MM.1S (cell line): ENCODE data around the gene SRRM4.

Experiments used
- DNase-seq: peaks from one replicate; pipeline ENCODE4 v3.0.0-alpha.2; 2015
- H2AFZ ChIP-seq: fragments of 300-600 bp; sonication (generic); 2 replicates; pipeline ENCODE4 v1.6.0; 2016; ENCODE audit warnings: antibody characterized with exemption, low read length
- H3F3A ChIP-seq: fragments of 300-600 bp; sonication (generic); 2 replicates; pipeline ENCODE4 v1.6.1; 2016; ENCODE audit warnings: mild to moderate bottlenecking, antibody characterized with exemption, low read length, moderate library complexity, mixed read lengths; ENCODE audit not compliant: insufficient read depth
- H3K27ac ChIP-seq: fragments of 300-600 bp; sonication (generic); 2 replicates; pipeline ENCODE4 v1.5.1; 2016; ENCODE audit warnings: mild to moderate bottlenecking, low read length
- H3K27me3 ChIP-seq: fragments of 300-600 bp; sonication (generic); replicated peaks from 2 replicates; pipeline ENCODE4 v1.6.0; 2016; ENCODE audit warnings: low read length; ENCODE audit not compliant: insufficient read depth
- H3K36me3 ChIP-seq: fragments of 300-600 bp; sonication (generic); replicated peaks from 2 replicates; pipeline ENCODE4 v1.6.1; 2016; ENCODE audit warnings: mild to moderate bottlenecking, low read length, mixed read lengths; ENCODE audit not compliant: insufficient read depth
- H3K4me1 ChIP-seq: fragments of 300-600 bp; sonication (generic); 2 replicates; pipeline ENCODE4 v1.6.1; 2016; ENCODE audit warnings: low read length, mixed read lengths
- H3K4me2 ChIP-seq: fragments of 300-600 bp; sonication (generic); 2 replicates; pipeline ENCODE4 v1.6.0; 2016; ENCODE audit warnings: low read depth, low read length
- H3K4me3 ChIP-seq: fragments of 300-600 bp; sonication (generic); 2 replicates; pipeline ENCODE4 v1.5.1; 2016; ENCODE audit warnings: low read length, mixed read lengths
- H3K79me2 ChIP-seq: fragments of 300-600 bp; sonication (generic); 2 replicates; pipeline ENCODE4 v1.6.1; 2016; ENCODE audit warnings: mixed run types, low read length, mixed read lengths
- H3K9ac ChIP-seq: fragments of 300-600 bp; sonication (generic); 2 replicates; pipeline ENCODE4 v1.6.1; 2016; ENCODE audit warnings: low read length, mixed read lengths
- H3K9me2 ChIP-seq: fragments of 300-600 bp; sonication (generic); replicated peaks from 2 replicates; pipeline ENCODE4 v1.6.1; 2016; ENCODE audit warnings: mild to moderate bottlenecking, low read length, mixed read lengths; ENCODE audit not compliant: insufficient read depth
- H3K9me3 ChIP-seq: fragments of 300-600 bp; sonication (generic); replicated peaks from 2 replicates; pipeline ENCODE4 v1.6.1; 2016; ENCODE audit warnings: mild to moderate bottlenecking, low read length, mixed read lengths; ENCODE audit not compliant: insufficient read depth
- H4K20me1 ChIP-seq: fragments of 300-600 bp; sonication (generic); 2 replicates; pipeline ENCODE4 v1.6.1; 2016; ENCODE audit warnings: mild to moderate bottlenecking, low read length, moderate library complexity, mixed read lengths; ENCODE audit not compliant: insufficient read depth
- CTCF ChIP-seq: fragments of 300-600 bp; sonication (generic); IDR thresholded peaks from 2 replicates; pipeline ENCODE4 v1.5.1; 2016; ENCODE audit warnings: antibody characterized with exemption, low read length, mixed read lengths
- EZH2 ChIP-seq: fragments of 300-600 bp; sonication (generic); optimal IDR thresholded peaks from 2 replicates; pipeline ENCODE3; 2017; ENCODE audit warnings: low read depth, mild to moderate bottlenecking, antibody characterized with exemption, low read length, mixed read lengths
- EZH2phosphoT487 ChIP-seq: fragments of 300-600 bp; sonication (generic); IDR thresholded peaks from 2 replicates; pipeline ENCODE4 v1.6.1; 2018; ENCODE audit warnings: antibody characterized with exemption, low read length

SRRM4 gene

DNA sequence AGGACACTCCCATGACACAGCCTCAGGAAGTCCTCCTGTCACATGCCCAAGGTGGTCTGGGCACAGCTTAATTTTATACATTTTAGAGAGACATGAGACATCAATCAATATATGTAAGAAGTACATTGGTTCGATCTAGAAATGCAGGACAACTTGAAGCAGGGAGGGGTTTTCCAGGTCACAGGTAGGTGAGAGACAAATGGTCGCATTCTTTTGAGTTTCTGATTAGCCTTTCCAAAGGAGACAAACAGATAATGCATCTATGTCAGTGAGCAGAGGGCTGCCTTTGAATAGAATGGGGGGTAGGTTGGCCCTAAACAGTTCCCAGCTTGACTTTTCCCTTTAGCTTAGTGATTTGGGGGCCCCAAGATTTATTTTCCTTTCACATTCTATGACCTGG lies 199.9 kb downstream of the SRRM4 start:
- H3K36me3 ChIP-seq: no peaks in the 10 kb centered on the region
- TF ChIP-seq EZH2phosphoT487 (no peak), EZH2 (no peak), CTCF (no peak)
- H2AFZ ChIP-seq: no peak overlapping the region
- no peak for DNase-seq
- H3K9ac ChIP-seq: no peak overlapping the region
- H3K9me3 ChIP-seq: no peaks in the 10 kb centered on the region
- no peaks in the 10 kb centered on the region for H3K27me3 ChIP-seq
- no peaks in the 10 kb centered on the region for H3K79me2 ChIP-seq
- no peaks in the 10 kb centered on the region for H3F3A ChIP-seq
- no peak overlapping the region for H3K4me3 ChIP-seq
- H3K27ac ChIP-seq: no peak overlapping the region
- H3K4me2 ChIP-seq: no peak overlapping the region
- H3K9me2 ChIP-seq: no peaks in the 10 kb centered on the region
- H4K20me1 ChIP-seq: no peaks in the 10 kb centered on the region
- no peaks in the 10 kb centered on the region for H3K4me1 ChIP-seq

- Histone ChIP-seq H2AFZ (no peak overlapping the region), H3K27me3 (no peaks in the 10 kb centered on the region), H3K9me3 (no peaks in the 10 kb centered on the region), H3F3A (no peaks in the 10 kb centered on the region), H3K4me2 (no peak overlapping the region), H3K4me3 (no peak overlapping the region), H3K4me1 (no peaks in the 10 kb centered on the region), H3K9ac (no peak overlapping the region), H3K79me2 (no peaks in the 10 kb centered on the region), H4K20me1 (no peaks in the 10 kb centered on the region), H3K27ac (no peak overlapping the region), H3K9me2 (no peaks in the 10 kb centered on the region), H3K36me3 (no peaks in the 10 kb centered on the region)
- no peak for DNase-seq
- TF ChIP-seq EZH2 (no peak), CTCF (no peak)
These were observed 200.6 kb downstream of the SRRM4 start for GRCh38 chr12:119181944-119182343.

- Histone ChIP-seq H3K9ac (no peak overlapping the region), H4K20me1 (no peaks in the 10 kb centered on the region), H3K4me3 (no peak overlapping the region), H3F3A (no peaks in the 10 kb centered on the region), H3K27me3 (no peaks in the 10 kb centered on the region), H3K4me2 (no peak overlapping the region), H3K9me2 (no peaks in the 10 kb centered on the region), H2AFZ (no peak overlapping the region), H3K4me1 (no peaks in the 10 kb centered on the region), H3K79me2 (no peaks in the 10 kb centered on the region), H3K27ac (no peak overlapping the region), H3K9me3 (no peaks in the 10 kb centered on the region), H3K36me3 (no peaks in the 10 kb centered on the region)
- no peak for TF ChIP-seq EZH2phosphoT487
- no peak for TF ChIP-seq EZH2
- TF ChIP-seq CTCF: no peak
- no peak for DNase-seq
These were observed 201.6 kb downstream of the SRRM4 start for GRCh38 chr12:119182701-119183493.
